GM20000 (cell line): Measurements from ENCODE around the gene PRDM16.

Experiments used
- DNase-seq: peaks from one replicate; pipeline ENCODE4 v3.0.0; 2012; ENCODE audit warnings: low spot score
- CTCF ChIP-seq: IDR thresholded peaks from 2 replicates; pipeline ENCODE4 v1.5.1; 2012; ENCODE audit warnings: mild to moderate bottlenecking, control low read depth; ENCODE audit errors: extremely low read depth, missing control alignments

Gene PRDM16

GRCh38 chr1:3247521-3248121, 178.6 kb downstream of the PRDM16 start:
- TF ChIP-seq CTCF, result no peak
- no peak for DNase-seq

- TF ChIP-seq CTCF, result no peak
- DNase-seq, result no peak
Observed at GRCh38 chr1:3248155-3249141, 179.4 kb downstream of the PRDM16 start.

- TF ChIP-seq CTCF, result no peak
- DNase-seq, result no peak
Observed at GRCh38 chr1:3249231-3249630, 180.2 kb downstream of the PRDM16 start.

- TF ChIP-seq CTCF, result no peak
- no peak for DNase-seq
Observed at GRCh38 chr1:3249631-3250501, 180.9 kb downstream of the PRDM16 start.

GRCh38 chr1:3250624-3251023, 181.6 kb downstream of the PRDM16 start:
- no peak for DNase-seq
- no peak for TF ChIP-seq CTCF

- TF ChIP-seq CTCF, result no peak
Observed at GRCh38 chr1:3251099-3251806, 182.2 kb downstream of the PRDM16 start.

More at GRCh38 chr1:3251099-3251806, 182.2 kb downstream of the PRDM16 start:
- DNase-seq, result no peak
